HL-60 (cell line): ENCODE results near the gene HYAL3.

Experiments
- DNase-seq, 2 experiments: peaks; one replicate each; pipeline ENCODE4 v3.0.0-alpha.2; 2010 to 2020; ENCODE audit warnings: low read depth in 1 of 2, low spot score in 1 of 2
- H3K27ac ChIP-seq: fragments of 250-450 bp; sonication (Bioruptor Pico); replicated peaks from 2 replicates; pipeline ENCODE4 v1.5.1; 2020; ENCODE audit warnings: mild to moderate bottlenecking, moderate library complexity
- H3K27me3 ChIP-seq: fragments of 250-450 bp; sonication (Bioruptor Pico); 2 replicates; pipeline ENCODE4 v1.5.1; 2021; ENCODE audit warnings: mild to moderate bottlenecking, moderate library complexity; ENCODE audit not compliant: insufficient read depth, poor library complexity, severe bottlenecking
- H3K4me3 ChIP-seq: replicated peaks from 2 replicates; pipeline ENCODE4 v1.5.1; 2011; ENCODE audit warnings: mild to moderate bottlenecking, control low read depth, low read length; ENCODE audit not compliant: insufficient read depth
- CTCF ChIP-seq: IDR thresholded peaks from one replicate; pipeline ENCODE4 v1.5.1; 2011; ENCODE audit warnings: low read length, control low read depth, inconsistent platforms; ENCODE audit not compliant: insufficient read depth
- GABPA ChIP-seq: IDR thresholded peaks from 2 replicates; pipeline ENCODE4 v1.6.1; 2012; ENCODE audit warnings: low read depth
- POLR2AphosphoS5 ChIP-seq: IDR thresholded peaks from 2 replicates; pipeline ENCODE4 v1.6.1; 2012; ENCODE audit warnings: low read depth
- REST ChIP-seq: IDR thresholded peaks from 2 replicates; pipeline ENCODE4 v1.6.1; 2012; ENCODE audit warnings: low read depth; ENCODE audit not compliant: insufficient replicate concordance
- SPI1 ChIP-seq: IDR thresholded peaks from 2 replicates; pipeline ENCODE4 v1.6.1; 2012; ENCODE audit warnings: low read depth, mild to moderate bottlenecking, borderline replicate concordance

Gene HYAL3

GRCh38 chr3:50250514-50250913 is 48.7 kb downstream of the HYAL3 start:
- TF ChIP-seq CTCF (no peak), GABPA (no peak), POLR2AphosphoS5 (no peak), SPI1 (no peak), REST (no peak)
- Histone ChIP-seq H3K27ac (no peak overlapping the region), H3K4me3 (no peak overlapping the region), H3K27me3 (no peaks in the 10 kb centered on the region)
- no peak for DNase-seq

GRCh38 chr3:50249457-50249856 is 49.7 kb downstream of the HYAL3 start:
- no peak for TF ChIP-seq SPI1
- TF ChIP-seq CTCF, result no peak
- Histone ChIP-seq H3K4me3 (no peak overlapping the region), H3K27me3 (no peaks in the 10 kb centered on the region), H3K27ac (no peak overlapping the region)
- no peak for DNase-seq

GRCh38 chr3:50248387-50248786 is 50.8 kb downstream of the HYAL3 start:
- TF ChIP-seq CTCF, result no peak
- TF ChIP-seq SPI1, result no peak
- TF ChIP-seq REST, result no peak
- no peak for TF ChIP-seq POLR2AphosphoS5
- TF ChIP-seq GABPA, result no peak
- H3K27me3 ChIP-seq, result no peaks in the 10 kb centered on the region
- no peak for DNase-seq
- no peak overlapping the region; the same call in 1 of the 2 replicates for H3K27ac ChIP-seq
- no peak overlapping the region for H3K4me3 ChIP-seq

- no peak for TF ChIP-seq CTCF
- TF ChIP-seq GABPA, result peak; percentile 77; the same call in 1 of the 2 replicates
- no peak for TF ChIP-seq REST
- peak; percentile 56; the same call in 1 of the 2 replicates for TF ChIP-seq SPI1
- TF ChIP-seq POLR2AphosphoS5, result no peak
- Histone ChIP-seq H3K27ac (peak overlapping the region; percentile 74), H3K4me3 (peak overlapping the region; percentile 41), H3K27me3 (no peaks in the 10 kb centered on the region)
- peak in 1 of 2 experiments; percentile 92 for DNase-seq
Observed at GRCh38 chr3:50246517-50246954, 52.7 kb downstream of the HYAL3 start.
